Measurements from ENCODE around the gene TSPAN15.
A peak's percentile ranks its signal among the peaks of the same experiment; 100 is the strongest.

The TSPAN15 gene

DNA sequence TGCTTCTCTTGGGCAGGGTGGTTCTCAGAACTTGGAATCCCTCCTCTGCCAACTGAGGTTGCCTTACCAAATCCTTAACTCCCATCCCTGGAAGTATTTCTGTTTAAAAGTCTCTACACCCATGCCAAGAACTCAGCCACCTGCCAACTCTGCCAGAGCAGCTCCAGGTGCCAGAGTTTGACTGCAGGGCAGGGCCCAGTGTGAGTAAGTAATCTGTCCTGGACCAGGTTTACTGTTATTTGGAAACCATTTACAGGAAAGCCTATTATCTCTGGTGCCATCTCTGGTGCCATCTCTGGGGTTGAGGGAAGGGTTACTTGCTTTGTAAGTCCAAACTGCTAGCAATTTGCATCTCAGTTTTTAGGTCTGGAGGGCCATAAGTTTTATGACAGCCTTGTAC, 2.5 kb downstream of the TSPAN15 start:
- H3K4me3 ChIP-seq (ENCODE audit: low read depth, low read length) = no peak overlapping the region

DNA sequence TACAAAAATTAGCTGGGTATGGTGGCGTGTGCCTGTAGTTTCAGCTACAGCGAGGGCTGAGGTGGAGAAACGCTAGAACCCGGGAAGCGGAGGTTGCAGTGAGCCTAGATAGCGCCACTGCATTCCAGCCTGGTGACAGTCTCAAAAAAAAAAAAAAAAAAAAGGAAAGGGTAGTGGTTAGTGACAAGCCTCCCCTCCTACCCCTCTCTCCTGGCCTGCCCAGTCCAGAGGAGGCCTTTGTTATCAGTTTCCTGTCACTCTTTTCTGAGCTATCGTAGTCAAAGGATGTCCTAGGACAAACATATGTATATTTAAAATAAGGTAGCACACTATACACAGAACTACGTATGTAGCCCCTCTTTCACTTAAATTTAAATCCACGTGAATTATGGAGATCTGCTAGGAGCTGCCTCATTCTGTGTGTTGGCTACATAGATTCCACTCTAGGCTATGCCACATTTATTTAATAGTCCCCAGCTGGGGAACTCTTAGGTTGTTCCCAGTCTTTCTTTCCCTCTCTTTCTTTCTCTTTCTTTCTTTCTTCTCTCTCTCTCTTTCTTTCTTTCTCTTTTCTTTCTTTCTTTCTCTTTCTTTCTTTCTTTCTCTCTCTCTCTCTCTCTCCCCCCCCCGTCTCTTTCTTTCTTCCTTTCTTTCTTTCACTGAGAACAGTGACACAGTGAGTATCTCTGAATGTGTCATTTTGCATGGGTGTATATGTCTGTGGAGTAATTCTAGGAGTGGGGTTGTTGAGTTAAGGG, 3.9 kb downstream of the TSPAN15 start:
- TF ChIP-seq, protein P1, sequence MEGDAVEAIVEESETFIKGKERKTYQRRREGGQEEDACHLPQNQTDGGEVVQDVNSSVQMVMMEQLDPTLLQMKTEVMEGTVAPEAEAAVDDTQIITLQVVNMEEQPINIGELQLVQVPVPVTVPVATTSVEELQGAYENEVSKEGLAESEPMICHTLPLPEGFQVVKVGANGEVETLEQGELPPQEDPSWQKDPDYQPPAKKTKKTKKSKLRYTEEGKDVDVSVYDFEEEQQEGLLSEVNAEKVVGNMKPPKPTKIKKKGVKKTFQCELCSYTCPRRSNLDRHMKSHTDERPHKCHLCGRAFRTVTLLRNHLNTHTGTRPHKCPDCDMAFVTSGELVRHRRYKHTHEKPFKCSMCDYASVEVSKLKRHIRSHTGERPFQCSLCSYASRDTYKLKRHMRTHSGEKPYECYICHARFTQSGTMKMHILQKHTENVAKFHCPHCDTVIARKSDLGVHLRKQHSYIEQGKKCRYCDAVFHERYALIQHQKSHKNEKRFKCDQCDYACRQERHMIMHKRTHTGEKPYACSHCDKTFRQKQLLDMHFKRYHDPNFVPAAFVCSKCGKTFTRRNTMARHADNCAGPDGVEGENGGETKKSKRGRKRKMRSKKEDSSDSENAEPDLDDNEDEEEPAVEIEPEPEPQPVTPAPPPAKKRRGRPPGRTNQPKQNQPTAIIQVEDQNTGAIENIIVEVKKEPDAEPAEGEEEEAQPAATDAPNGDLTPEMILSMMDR (IDR thresholded peaks at IDR 0.05; ENCODE audit: control insufficient read depth, extremely low read depth, insufficient read depth) = no peak
- no peak for DNase-seq (ENCODE audit: low read depth)
- no peak overlapping the region for H3K4me3 ChIP-seq (ENCODE audit: low read depth, low read length)

More for the DNA sequence above, 2.5 kb downstream of the TSPAN15 start:
- peak; percentile 84 for DNase-seq (ENCODE audit: low read depth)
- TF ChIP-seq, protein P1 (IDR thresholded peaks at IDR 0.05; ENCODE audit: control insufficient read depth, extremely low read depth, insufficient read depth) = no peak

GRCh38 chr10:69456880-69457693, 5.8 kb downstream of the TSPAN15 start:
- DNase-seq (ENCODE audit: low read depth) = no peak
- no peak overlapping the region for H3K4me3 ChIP-seq (ENCODE audit: low read depth, low read length)
- TF ChIP-seq, protein P1 (IDR thresholded peaks at IDR 0.05; ENCODE audit: control insufficient read depth, extremely low read depth, insufficient read depth) = no peak

DNA sequence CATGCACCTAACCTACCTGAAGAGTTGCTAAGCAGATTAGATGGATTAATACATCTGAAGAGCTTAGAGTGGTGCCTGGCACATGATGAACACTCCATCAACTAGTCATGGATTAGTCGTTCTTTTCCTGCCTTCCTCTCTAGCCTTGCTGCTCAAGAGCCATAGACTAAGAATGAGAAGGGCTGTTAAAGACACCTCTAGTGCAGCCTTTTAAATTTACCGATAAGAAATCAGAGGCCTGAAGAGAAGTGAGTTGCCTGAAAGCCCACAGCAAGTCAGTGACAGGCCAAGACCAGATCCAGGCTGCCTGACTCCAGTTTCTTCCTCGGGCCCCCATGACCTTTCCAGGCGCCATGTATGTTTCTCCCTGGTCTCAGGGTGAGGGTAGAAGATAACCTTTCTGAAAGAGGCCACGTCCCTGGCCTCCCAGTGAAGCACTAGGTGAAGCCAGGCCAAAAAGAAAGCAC, 6.5 kb downstream of the TSPAN15 start:
- no peak overlapping the region for H3K4me3 ChIP-seq (ENCODE audit: low read depth, low read length)
- DNase-seq (ENCODE audit: low read depth) = no peak
- TF ChIP-seq, protein P1 (IDR thresholded peaks at IDR 0.05; ENCODE audit: control insufficient read depth, extremely low read depth, insufficient read depth) = no peak

DNA sequence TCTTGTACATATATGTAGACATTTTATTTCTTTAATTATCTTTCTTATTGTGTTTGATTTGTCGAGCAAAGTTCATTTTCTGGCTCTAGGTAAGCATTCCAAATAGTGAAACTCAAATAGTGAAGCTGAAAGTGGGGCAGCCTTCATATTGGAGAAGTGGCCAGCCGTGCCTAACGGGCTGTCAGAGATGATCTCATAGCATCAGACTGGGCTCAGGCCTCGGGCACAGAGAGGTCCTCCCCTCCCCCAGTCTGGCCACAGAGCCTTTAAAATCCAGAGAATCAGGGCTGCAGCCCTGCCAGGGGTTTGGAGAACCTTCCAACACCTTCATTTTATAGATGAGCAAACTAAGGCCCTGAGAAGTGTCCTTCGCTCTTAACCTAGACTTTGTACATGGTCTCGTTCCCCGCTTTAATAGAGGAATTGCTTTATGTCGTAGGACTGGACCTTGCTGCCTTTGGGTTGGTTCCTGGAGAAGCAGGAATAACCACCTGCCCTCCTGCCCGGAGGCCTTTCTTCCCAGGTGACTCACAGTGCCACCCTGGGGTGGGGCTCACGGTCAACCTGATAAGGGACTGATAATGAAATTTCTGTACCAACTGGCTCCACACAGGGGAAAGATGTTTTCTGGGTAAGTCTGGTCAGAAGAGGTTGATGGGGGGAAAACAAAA, 7.3 kb downstream of the TSPAN15 start:
- TF ChIP-seq, protein P1 (IDR thresholded peaks at IDR 0.05; ENCODE audit: control insufficient read depth, extremely low read depth, insufficient read depth) = no peak
- peak; percentile 75 for DNase-seq (ENCODE audit: low read depth)
- H3K4me3 ChIP-seq (ENCODE audit: low read depth, low read length) = peak overlapping the region; percentile 19

DNA sequence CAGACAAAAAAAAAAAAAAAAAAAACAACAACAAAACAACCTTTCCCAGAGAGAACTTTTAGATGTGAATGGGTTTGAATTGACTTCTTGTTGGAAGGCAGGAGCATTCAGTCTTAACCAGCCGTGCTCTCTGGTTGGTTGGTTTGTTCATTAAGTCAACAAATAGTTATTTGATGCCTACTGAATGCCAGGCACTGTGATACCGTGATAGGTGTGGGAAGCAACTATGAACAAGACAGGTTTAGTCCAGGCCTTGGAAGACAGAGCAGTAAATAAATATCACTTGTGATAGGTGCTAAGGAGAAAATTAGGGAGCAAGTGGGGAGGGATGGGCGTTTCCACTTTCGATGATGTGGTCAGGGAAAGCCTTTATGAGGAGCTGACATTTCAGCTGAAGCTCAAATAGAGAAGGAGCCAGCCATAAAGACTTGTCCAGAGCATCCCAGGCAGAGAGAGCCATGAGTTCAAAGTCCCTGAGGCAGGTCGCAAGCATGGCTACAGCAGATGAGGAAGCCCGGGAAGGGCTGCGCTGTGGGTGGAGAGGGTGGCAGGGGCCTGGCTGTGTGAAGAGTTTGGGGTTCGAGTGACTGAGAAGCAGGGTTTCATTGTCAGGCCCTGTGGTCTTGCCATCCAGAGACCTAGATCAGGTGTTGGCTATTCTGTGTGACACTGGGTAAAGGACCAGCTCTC, 8.0 kb downstream of the TSPAN15 start:
- no peak overlapping the region for H3K4me3 ChIP-seq (ENCODE audit: low read depth, low read length)
- TF ChIP-seq, protein P1 (IDR thresholded peaks at IDR 0.05; ENCODE audit: control insufficient read depth, extremely low read depth, insufficient read depth) = no peak
- no peak for DNase-seq (ENCODE audit: low read depth)
